NCI-H1417 (cell line): ENCODE measurements around the gene FBLN5.
"Not testable (repeated sequence)": the region's sequence is repeated elsewhere in the genome, so short reads cannot be mapped to it uniquely, and the experiment has no call there.

Experiments used
- DNase-seq, 3 experiments: peaks; one replicate each; lab custom pipeline; 2025; lab: John Stamatoyannopoulos, UW

Gene FBLN5

GRCh38 chr14:91884664-91885063, 62.8 kb downstream of the FBLN5 start:
- no peak for DNase-seq

- DNase-seq = no peak
Measured at GRCh38 chr14:91883753-91884152, 63.7 kb downstream of the FBLN5 start.

DNA sequence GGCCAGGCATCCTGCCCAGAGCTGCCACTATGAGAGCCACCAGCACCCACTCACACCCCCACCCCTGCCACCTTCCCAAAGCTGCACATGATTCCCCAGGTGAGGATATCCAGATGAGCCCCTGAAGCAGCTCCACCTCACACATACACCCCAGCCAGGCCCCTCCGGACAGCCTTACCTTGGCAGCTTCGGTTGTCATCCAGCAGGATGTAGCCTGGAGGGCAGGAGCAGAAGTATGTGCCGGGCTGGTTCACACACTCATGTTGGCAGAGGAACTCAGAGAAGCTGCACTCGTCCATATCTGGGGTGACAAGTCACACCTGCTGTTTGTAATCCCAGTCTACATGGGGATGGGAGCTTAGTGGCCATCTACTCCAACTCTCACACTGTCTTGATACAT, 64.7 kb downstream of the FBLN5 start:
- DNase-seq = no peak

DNA sequence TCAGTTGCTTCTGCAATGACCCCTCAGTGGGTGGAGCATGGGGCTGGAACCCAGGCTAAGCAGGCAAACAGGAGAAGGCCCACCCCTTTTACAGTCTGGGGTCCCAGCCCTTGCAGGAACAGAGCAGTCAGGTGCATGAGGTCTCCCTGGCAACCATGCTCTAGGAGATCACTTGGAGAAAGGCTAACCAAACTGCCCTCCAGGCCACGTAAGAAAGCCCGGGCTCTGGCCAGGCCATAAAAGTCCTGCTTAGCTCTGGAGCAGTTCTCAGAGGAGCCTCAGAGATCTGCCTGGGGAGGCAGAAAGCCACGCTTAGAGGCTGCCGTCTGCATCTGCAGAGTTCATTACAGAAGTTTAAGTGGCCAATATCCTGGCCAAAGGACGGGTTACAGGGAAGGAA, 65.1 kb downstream of the FBLN5 start:
- no peak for DNase-seq

- no peak for DNase-seq
Measured at GRCh38 chr14:91879196-91879595, 68.3 kb downstream of the FBLN5 start.

DNA sequence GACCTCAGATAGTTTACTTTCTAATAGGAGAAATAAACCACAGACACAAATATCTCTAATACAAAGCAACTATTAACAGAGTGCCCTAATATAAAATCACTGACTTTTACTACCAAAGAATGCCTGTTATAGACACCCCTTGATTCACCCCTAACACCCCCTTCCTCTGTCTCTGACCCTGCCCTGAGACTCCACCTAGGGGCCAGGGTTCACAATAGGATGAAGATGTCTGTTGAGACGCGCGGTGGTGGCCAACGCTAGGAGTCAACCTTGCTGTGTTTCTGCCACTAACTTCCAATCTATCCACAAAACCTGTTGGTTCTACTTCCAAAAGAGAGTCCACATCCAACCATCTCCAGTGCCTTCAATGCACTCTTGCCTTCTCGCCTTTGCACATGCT, 69.2 kb downstream of the FBLN5 start:
- DNase-seq = no peak

DNA sequence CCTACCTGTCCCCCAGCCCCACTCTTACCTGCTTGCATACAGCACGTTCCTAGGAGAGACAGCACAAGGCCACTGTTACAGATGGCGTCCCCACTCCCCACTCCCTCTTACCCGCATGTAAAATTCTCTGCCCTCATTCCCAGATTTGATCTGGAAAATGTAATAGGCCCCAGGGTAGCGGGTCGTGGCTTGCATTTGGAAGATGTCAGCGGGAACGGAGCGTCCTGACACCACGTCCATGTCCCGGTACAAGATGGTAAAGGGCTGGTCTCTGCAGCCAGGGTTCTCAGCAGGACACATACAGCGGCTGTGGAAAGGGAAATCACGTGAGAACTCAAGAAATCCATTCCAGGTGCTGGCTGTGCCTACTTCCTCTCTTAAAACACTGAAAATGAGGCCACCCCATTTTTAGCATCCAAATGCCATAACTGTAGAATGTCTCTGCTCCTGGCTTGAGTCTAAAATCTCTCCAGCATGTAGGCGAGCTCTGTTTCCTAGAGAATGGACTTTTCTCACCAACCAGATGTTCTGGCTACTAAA, 70.0 kb downstream of the FBLN5 start:
- no peak for DNase-seq

DNA sequence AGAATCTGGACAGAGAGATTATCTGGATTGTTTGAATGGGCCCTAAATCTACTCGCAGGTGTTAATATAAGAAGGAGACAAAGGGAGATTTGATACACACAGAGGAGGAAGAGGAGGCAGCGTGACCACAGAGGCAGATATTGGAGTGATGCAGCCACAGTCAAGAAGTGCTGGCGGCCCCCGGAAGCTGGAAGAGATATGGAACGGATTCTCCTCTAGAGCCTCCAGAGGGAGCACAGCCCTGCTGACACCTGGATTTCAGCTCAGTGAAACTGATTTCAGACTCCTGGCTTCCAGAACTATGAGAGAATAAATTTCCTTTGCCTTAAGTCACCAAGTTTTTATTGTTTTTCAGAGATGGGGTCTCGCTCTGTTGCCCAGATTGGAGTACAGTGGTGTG, 71.0 kb downstream of the FBLN5 start:
- no peak for DNase-seq

- DNase-seq = no peak
Measured at GRCh38 chr14:91875525-91876286, 71.8 kb downstream of the FBLN5 start.

DNA sequence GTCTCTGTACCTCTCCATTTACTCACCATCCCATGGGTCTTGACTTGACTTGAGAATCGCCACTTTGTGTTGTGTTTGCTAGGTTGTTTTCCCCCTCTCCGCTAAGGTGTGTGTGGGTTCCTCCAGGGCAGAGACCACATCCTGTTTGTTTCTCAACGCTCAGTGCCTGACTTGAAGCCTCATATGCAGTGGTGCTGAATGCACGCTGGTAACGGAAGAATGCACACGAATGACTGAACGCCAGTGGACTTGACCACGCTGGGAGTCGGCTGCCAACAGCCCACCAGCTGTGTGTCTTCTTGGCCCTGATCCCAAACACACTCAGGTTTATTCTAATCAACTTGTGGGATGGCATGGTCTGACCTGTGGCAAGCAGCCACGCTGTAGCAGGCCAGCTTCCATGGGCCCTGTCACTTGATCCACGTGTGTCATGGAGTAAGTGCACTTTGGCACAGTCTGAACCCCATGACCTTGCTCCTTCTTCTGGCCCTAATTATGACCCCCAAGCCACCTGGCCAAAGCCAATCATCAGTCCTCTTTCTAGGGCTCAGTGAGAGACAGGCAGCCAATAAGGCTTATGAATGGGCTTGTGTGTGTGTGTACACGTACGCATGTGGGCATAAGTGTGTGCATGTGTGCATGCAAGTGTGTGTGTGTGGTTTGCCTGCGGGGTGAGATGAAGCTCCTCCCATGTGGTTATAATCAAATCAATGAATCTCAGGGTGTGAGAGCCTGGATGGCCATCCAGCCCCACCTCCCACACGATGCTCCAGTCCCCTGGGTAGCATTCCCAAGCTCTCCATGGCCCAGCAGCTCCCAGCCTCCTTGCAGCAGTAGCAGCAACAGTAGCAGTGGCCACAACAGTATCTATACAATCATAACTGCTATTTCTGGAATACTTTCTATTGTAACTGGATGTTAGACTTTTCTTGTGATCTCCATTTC, 73.8 kb downstream of the FBLN5 start:
- DNase-seq = peak in 1 of 3 experiments; percentile 37

DNA sequence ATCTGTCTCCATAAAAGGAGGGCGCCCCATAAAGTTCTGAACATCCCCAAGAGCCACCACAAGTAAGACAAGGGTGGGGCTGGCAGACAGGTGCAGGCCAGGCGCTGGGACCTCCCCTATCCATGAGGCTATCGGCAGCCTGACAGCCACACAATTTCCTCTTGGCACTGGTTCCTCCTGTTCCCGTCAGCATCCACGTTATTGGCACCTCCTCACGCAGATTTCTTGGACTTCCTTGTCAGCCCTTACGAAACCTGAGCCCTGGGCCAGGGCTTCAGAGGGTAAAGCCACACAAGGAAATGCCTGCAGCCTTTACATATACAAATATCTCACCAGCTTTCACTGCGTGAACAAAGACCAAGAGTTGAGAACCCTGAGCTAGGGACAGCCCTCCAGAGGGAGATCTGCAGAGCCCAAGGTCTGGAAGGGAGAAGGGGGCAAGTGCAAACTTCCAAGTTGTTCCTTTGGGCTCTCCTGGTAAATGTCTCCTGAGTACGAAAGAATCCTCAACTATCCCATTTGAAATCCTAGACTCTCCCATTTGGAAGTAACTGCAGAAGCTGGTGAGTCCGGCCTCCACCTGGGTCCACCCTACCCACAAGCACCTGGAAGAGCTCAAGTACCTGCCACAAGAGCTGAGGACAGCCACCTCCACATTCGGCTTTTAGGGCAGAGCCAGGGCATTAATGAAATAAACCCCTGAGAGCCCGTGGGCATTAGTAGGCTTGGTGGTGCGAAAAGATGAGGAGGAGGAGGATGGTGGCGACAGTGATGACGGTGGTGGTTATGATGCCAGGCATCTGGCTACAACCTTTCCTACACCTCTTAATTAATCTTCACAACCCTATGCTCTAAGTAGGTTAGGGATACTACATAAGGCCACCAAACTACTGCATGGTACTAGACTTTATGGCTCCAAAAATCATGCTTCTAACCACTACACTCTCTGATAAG, 74.7 kb downstream of the FBLN5 start:
- no peak for DNase-seq

DNA sequence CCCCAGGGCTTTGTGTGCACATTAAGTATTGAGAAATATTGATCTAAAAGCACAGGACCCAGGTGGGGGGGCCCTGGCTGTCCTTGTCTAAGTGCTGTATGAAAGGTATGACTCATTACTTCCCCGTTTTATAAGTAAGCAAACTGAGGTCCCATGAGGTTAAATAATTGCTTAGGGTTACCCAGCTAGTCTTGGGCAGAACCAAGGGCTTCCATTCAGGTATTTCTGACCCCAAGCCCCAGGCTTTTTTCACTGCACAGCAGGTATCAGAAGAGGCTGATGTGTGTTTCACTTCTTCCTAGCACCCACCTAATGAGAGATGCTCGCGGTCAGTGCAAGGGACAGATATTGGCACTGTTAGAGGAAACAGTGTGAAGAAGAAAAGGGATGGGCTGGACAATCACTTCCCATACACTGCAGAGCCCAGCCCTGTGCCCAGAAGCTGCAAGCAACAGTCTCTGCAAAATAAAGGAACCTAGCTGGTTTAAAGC, 75.4 kb downstream of the FBLN5 start:
- no peak for DNase-seq

GRCh38 chr14:91871401-91871800, 76.1 kb downstream of the FBLN5 start:
- DNase-seq = not testable (repeated sequence)

GRCh38 chr14:91870890-91871289, 76.6 kb downstream of the FBLN5 start:
- no peak for DNase-seq

GRCh38 chr14:91870001-91870400, 77.5 kb downstream of the FBLN5 start:
- no peak for DNase-seq

DNA sequence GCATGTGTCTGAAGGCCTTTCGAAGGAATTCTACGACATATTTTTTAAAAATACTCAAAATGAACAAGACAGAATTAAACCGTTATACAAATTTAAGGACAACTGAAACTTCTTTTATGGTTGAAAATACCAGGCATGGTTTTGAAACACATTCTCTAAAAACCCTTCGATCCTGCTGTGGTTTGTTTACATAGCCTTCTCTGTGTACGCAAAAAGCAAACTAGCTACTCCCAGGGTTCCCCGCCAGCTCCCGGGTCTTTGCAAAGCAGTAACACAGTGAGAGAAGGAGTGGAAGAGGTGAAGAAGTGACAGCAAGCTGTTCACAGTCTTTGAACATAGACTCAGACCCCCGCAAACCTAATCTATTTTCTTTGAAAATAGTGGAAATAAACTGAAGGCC, 77.9 kb downstream of the FBLN5 start:
- peak in 1 of 3 experiments; percentile 21 for DNase-seq

- peak in 1 of 3 experiments; percentile 60 for DNase-seq
Measured at GRCh38 chr14:91867316-91867988, 80.0 kb downstream of the FBLN5 start, which contains the start of gene TC2N. TSS of gene TC2N (minus strand) at chr14:91867536. CDS start at chr14:91813769, 53,767 bp downstream.

GRCh38 chr14:91866511-91867295, 80.8 kb downstream of the FBLN5 start:
- DNase-seq = no peak

- no peak for DNase-seq
Measured at GRCh38 chr14:91866061-91866460, 81.4 kb downstream of the FBLN5 start.

DNA sequence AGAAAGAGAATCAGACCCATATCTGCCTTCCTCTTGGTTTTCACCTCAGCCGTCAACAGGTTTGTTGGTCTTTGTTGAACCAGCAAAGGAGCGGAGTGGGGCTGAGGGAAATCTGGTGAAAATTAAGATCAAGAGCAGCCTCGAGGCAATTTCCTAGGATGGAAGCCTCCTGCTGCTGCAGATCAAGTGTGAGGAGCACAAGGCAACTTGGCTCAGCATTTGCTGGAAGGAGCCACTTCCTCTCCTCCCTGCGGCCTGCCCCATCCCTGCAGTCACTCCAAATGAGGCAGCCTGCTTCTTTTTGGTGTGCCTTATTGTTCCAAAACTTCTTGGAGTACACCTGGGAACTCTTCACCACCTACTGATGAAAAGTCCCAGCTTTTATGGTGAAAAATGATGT, 85.1 kb downstream of the FBLN5 start:
- DNase-seq = no peak
